Measurements from ENCODE around the gene CLIC6. TPM values are rescaled to one million over a fixed set of nuclear protein-coding genes. Genes with fewer than 3 reads are reported as not detected.

The CLIC6 gene
- total and polyA plus RNA-seq, 2 of the 8 experiments (the other 6 are each of a cell fraction or from before 2014, with no cell fraction given): 0.42 to 1.3 TPM

GRCh38 chr21:34670220-34670961, 1.6 kb downstream of the CLIC6 start (continued):
- TF ChIP-seq CHD7 (IDR thresholded peaks at IDR 0.05; ENCODE audit: insufficient replicate concordance, low read length) (no peak), E2F6 (IDR thresholded peaks at IDR 0.05) (peak; percentile 64), RBBP5 (IDR thresholded peaks at IDR 0.05; ENCODE audit: borderline replicate concordance, low read depth, low read length) (0 out of 2 replicates have a peak, but pooled peaks have one; percentile 28)
